Measurements from ENCODE around the gene TMPRSS4. TPM values are rescaled to one million over a fixed set of nuclear protein-coding genes. Genes with fewer than 3 reads are reported as not detected.

TMPRSS4 gene
- total RNA-seq, 1 donor from 2014 or later: not detected

DNA sequence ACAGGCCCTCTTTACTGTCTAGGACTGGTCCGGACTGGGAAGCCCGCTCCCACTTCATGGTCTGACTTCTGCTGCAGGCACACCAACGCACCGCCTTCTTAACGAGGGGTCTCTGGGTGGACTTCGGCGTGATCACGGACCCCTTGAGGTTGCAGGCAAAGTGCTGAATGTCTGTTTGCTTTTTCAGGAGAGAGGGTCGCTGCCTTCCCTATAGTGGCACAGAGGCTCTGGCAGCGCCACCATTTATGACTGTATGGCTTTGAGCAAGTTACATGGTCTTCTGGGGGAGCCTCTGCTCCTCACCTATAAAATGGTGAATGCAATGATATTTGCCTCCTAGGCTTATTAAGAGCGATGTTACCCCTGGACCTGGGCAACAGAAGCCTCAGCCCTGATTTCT, 77.1 kb downstream of the TMPRSS4 start:
- peaks cover 24% of the 10 kb centered on the region for H3K4me1 Mint-ChIP-seq (ENCODE audit: unreplicated experiment)
- TF ChIP-seq CTCF (IDR thresholded peaks at IDR 0.05; ENCODE audit: unreplicated experiment): no peak
- H3K27me3 Mint-ChIP-seq (ENCODE audit: unreplicated experiment): peaks cover 12% of the 10 kb centered on the region
- peak overlapping the region; percentile 50 for H3K4me3 Mint-ChIP-seq (ENCODE audit: unreplicated experiment)
- H3K9me3 Mint-ChIP-seq (ENCODE audit: unreplicated experiment): no peaks in the 10 kb centered on the region
- no peaks in the 10 kb centered on the region for H3K36me3 Mint-ChIP-seq (ENCODE audit: low read depth, unreplicated experiment)
- no peak for DNase-seq (ENCODE audit: low spot score)
- no peak overlapping the region for H3K27ac Mint-ChIP-seq (ENCODE audit: unreplicated experiment)

GRCh38 chr11:118154641-118155040, 77.8 kb downstream of the TMPRSS4 start:
- no peaks in the 10 kb centered on the region for H3K9me3 Mint-ChIP-seq (ENCODE audit: unreplicated experiment)
- peaks cover 24% of the 10 kb centered on the region for H3K4me1 Mint-ChIP-seq (ENCODE audit: unreplicated experiment)
- H3K27me3 Mint-ChIP-seq (ENCODE audit: unreplicated experiment): peaks cover 12% of the 10 kb centered on the region
- H3K36me3 Mint-ChIP-seq (ENCODE audit: low read depth, unreplicated experiment): no peaks in the 10 kb centered on the region
- no peak for DNase-seq (ENCODE audit: low spot score)
- no peak overlapping the region for H3K27ac Mint-ChIP-seq (ENCODE audit: unreplicated experiment)
- no peak for TF ChIP-seq CTCF (IDR thresholded peaks at IDR 0.05; ENCODE audit: unreplicated experiment)
- no peak overlapping the region for H3K4me3 Mint-ChIP-seq (ENCODE audit: unreplicated experiment)

GRCh38 chr11:118155776-118156530, 79.1 kb downstream of the TMPRSS4 start:
- no peak for DNase-seq (ENCODE audit: low spot score)
- H3K4me1 Mint-ChIP-seq (ENCODE audit: unreplicated experiment): peaks cover 24% of the 10 kb centered on the region
- H3K36me3 Mint-ChIP-seq (ENCODE audit: low read depth, unreplicated experiment): no peaks in the 10 kb centered on the region
- no peak overlapping the region for H3K27ac Mint-ChIP-seq (ENCODE audit: unreplicated experiment)
- H3K4me3 Mint-ChIP-seq (ENCODE audit: unreplicated experiment): no peak overlapping the region
- peaks cover 12% of the 10 kb centered on the region for H3K27me3 Mint-ChIP-seq (ENCODE audit: unreplicated experiment)
- no peak for TF ChIP-seq CTCF (IDR thresholded peaks at IDR 0.05; ENCODE audit: unreplicated experiment)
- H3K9me3 Mint-ChIP-seq (ENCODE audit: unreplicated experiment): no peaks in the 10 kb centered on the region

- no peak for DNase-seq (ENCODE audit: low spot score)
- Mint-ChIP-seq H3K4me1 (ENCODE audit: unreplicated experiment) (peaks cover 24% of the 10 kb centered on the region), H3K27ac (ENCODE audit: unreplicated experiment) (no peak overlapping the region), H3K27me3 (ENCODE audit: unreplicated experiment) (peaks cover 7% of the 10 kb centered on the region), H3K36me3 (ENCODE audit: low read depth, unreplicated experiment) (no peaks in the 10 kb centered on the region), H3K4me3 (ENCODE audit: unreplicated experiment) (no peak overlapping the region), H3K9me3 (ENCODE audit: unreplicated experiment) (no peaks in the 10 kb centered on the region)
- TF ChIP-seq CTCF (IDR thresholded peaks at IDR 0.05; ENCODE audit: unreplicated experiment): no peak
Observed at GRCh38 chr11:118156531-118157185, 79.8 kb downstream of the TMPRSS4 start.

Data from endothelial cell (in vitro differentiated cells).